ENCODE results near the gene CRB1. TPM values are rescaled to one million over a fixed set of nuclear protein-coding genes. Genes with fewer than 3 reads are reported as not detected.

Gene CRB1
- total RNA-seq, 6 experiments from 2014 or later: 0.07 TPM; not detected in 5

DNA sequence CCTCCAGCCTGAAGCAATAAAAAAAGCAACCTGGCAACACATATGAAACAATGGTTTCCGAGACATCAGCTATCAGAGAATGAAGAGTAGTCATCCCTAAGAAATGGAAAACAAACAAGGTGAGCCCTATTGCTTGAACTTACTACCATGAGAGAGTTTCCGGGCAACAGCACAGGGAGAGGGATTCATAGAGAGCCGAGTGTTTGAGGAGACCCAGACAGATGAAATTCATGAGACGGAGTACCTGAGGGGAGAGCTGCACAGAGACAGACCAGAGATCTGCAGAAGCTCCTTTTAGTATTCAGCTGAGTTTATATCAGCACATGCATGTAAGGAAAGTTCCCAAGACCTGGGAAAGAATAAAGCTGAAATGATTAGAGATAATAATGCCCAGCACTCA, 19.8 kb downstream of the CRB1 start:
- Mint-ChIP-seq H3K27me3 (ENCODE audit: insufficient read depth) (peaks cover 3% of the 10 kb centered on the region; the same call in 1 of the 2 replicates), H3K36me3 (ENCODE audit: low read depth) (no peaks in the 10 kb centered on the region), H3K27ac (no peak overlapping the region), H3K4me1 (ENCODE audit: low read depth) (no peaks in the 10 kb centered on the region), H3K9me3 (no peaks in the 10 kb centered on the region), H3K4me3 (no peak overlapping the region)
- no peak for DNase-seq
- TF ChIP-seq, protein P1, sequence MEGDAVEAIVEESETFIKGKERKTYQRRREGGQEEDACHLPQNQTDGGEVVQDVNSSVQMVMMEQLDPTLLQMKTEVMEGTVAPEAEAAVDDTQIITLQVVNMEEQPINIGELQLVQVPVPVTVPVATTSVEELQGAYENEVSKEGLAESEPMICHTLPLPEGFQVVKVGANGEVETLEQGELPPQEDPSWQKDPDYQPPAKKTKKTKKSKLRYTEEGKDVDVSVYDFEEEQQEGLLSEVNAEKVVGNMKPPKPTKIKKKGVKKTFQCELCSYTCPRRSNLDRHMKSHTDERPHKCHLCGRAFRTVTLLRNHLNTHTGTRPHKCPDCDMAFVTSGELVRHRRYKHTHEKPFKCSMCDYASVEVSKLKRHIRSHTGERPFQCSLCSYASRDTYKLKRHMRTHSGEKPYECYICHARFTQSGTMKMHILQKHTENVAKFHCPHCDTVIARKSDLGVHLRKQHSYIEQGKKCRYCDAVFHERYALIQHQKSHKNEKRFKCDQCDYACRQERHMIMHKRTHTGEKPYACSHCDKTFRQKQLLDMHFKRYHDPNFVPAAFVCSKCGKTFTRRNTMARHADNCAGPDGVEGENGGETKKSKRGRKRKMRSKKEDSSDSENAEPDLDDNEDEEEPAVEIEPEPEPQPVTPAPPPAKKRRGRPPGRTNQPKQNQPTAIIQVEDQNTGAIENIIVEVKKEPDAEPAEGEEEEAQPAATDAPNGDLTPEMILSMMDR (IDR thresholded peaks at IDR 0.05): no peak

GRCh38 chr1:197302775-197303174, 34.7 kb downstream of the CRB1 start:
- no peaks in the 10 kb centered on the region for H3K36me3 Mint-ChIP-seq (ENCODE audit: low read depth)
- TF ChIP-seq, protein P1 (IDR thresholded peaks at IDR 0.05): no peak

DNA sequence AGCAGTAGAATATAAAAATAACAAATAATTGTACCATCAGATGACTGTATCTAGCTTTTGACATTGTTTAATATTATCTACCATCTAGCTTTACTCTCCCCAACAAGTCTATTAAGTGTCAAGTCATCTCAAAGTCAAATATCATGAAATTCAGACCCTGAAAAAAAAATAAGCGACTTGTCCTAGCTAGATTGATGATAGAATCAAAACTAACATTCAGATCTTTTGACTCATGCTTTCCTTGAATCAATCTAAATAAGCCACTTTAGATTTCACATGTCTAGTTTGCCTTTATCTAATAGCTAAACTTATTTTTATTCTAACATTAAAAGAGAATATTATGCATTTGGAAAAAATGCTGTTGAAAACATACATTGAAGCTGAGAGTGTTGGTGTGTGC, 35.4 kb downstream of the CRB1 start:
- no peak for DNase-seq
- Mint-ChIP-seq H3K4me1 (ENCODE audit: low read depth) (peaks cover 21% of the 10 kb centered on the region), H3K36me3 (ENCODE audit: low read depth) (no peaks in the 10 kb centered on the region), H3K4me3 (no peak overlapping the region), H3K27me3 (ENCODE audit: insufficient read depth) (no peaks in the 10 kb centered on the region), H3K9me3 (no peaks in the 10 kb centered on the region), H3K27ac (no peak overlapping the region; the same call in 1 of the 2 replicates)
- TF ChIP-seq, protein P1 (IDR thresholded peaks at IDR 0.05): no peak

More at GRCh38 chr1:197302775-197303174, 34.7 kb downstream of the CRB1 start:
- peaks cover 21% of the 10 kb centered on the region for H3K4me1 Mint-ChIP-seq (ENCODE audit: low read depth)
- no peak overlapping the region for H3K4me3 Mint-ChIP-seq
- H3K9me3 Mint-ChIP-seq: no peaks in the 10 kb centered on the region
- DNase-seq: peak; percentile 67
- H3K27me3 Mint-ChIP-seq (ENCODE audit: insufficient read depth): no peaks in the 10 kb centered on the region
- H3K27ac Mint-ChIP-seq: peak overlapping the region; percentile 3; the same call in 1 of the 2 replicates

DNA sequence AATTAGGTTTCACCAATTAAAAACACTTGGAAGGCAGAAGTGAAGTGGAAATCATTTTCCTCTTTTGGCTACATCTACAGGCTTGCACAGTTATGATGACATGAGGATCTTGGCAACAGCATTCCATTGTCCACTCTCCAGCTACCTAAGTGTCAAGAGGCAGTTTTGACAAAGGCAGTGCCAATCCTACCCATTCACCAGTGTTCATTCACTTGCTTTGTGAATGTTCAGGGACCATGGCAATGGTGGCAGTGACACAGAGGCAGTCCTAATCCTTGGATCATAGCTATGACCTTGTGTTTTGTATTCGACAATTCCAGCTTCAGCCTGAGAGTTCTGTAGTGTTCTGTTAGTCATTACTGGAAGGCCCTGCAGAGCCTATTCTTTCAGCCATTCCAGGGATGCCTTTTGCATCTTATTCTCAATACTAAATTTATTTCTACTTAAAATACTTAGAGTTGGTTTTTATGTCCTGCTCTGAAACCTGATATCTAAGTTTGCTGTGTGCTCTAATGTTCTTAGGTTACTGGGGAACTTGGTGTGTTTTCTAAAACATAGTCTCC, 36.7 kb downstream of the CRB1 start:
- Mint-ChIP-seq H3K4me1 (ENCODE audit: low read depth) (peaks cover 21% of the 10 kb centered on the region), H3K9me3 (no peaks in the 10 kb centered on the region), H3K27ac (no peak overlapping the region), H3K36me3 (ENCODE audit: low read depth) (no peaks in the 10 kb centered on the region), H3K27me3 (ENCODE audit: insufficient read depth) (no peaks in the 10 kb centered on the region), H3K4me3 (no peak overlapping the region)
- TF ChIP-seq, protein P1 (IDR thresholded peaks at IDR 0.05): no peak
- DNase-seq: peak; percentile 12

GRCh38 chr1:197305925-197306324, 37.9 kb downstream of the CRB1 start:
- Mint-ChIP-seq H3K27me3 (ENCODE audit: insufficient read depth) (no peaks in the 10 kb centered on the region), H3K27ac (no peak overlapping the region), H3K4me3 (no peak overlapping the region), H3K4me1 (ENCODE audit: low read depth) (peaks cover 21% of the 10 kb centered on the region), H3K36me3 (ENCODE audit: low read depth) (no peaks in the 10 kb centered on the region), H3K9me3 (no peaks in the 10 kb centered on the region)
- TF ChIP-seq, protein P1 (IDR thresholded peaks at IDR 0.05): no peak
- DNase-seq: no peak

Data from HFFc6 (cell line).